ENCODE measurements around the gene SLC12A2. TPM values are rescaled to one million over a fixed set of nuclear protein-coding genes. Genes with fewer than 3 reads are reported as not detected.

SLC12A2 gene
- total and polyA plus RNA-seq, 7 donors, result 1.7 to 25.8 (median 11.7) TPM

GRCh38 chr5:128216860-128217531 is 133.4 kb downstream of the SLC12A2 start:
- 37 to 48% (median 39%) methylated on average over 15 of the region's 15 CpGs for WGBS, 3 donors
- no peak overlapping the region for H3K27ac ChIP-seq
- TF ChIP-seq CTCF (IDR thresholded peaks at IDR 0.05), result no peak

DNA sequence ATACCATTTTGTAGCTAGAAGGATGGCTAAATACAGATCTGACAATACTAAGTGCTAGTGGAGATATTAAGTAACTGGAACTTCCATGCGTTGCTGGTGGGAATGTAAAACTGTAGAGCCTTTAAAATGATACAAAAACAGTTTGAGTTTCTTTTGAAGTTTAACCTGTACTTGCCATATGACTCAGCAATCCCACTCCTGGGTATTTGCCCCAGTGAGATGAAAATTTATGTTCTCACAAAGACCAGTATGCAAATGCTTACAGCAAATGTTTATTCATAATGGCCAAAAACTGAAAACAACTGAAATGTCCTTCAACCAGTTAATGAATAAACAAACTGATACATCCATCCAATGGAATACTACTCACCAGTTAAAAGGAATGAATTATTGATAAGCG is 137.3 kb downstream of the SLC12A2 start:
- no peaks in the 10 kb centered on the region for H3K27me3 ChIP-seq (ENCODE audit: insufficient read depth in 3 of 3, low read length in 2 of 3)
- no peak overlapping the region for H3K4me3 ChIP-seq
- H3K27ac ChIP-seq, result no peak overlapping the region
- no peak for DNase-seq
- H3K36me3 ChIP-seq (ENCODE audit: insufficient read depth in 1 of 2, low read depth in 1 of 2), result no peaks in the 10 kb centered on the region
- no peaks in the 10 kb centered on the region for H3K9me3 ChIP-seq
- intact Hi-C loops (cut with DNase I), result no loop called here
- TF ChIP-seq CTCF (IDR thresholded peaks at IDR 0.05), result no peak
- no peak for ATAC-seq
- no peaks in the 10 kb centered on the region for H3K4me1 ChIP-seq
- 93 to 99% (median 94%) methylated on average over 2 of the region's 2 CpGs for WGBS, 3 donors

More at GRCh38 chr5:128216860-128217531, 133.4 kb downstream of the SLC12A2 start:
- no peaks in the 10 kb centered on the region for H3K36me3 ChIP-seq (ENCODE audit: insufficient read depth in 1 of 2, low read depth in 1 of 2)
- intact Hi-C loops (cut with DNase I), result loop anchor here in 1 of 2 donors (10.0 kb wide), 1 partner anchor 458 kb away; no protein-coding TSS in a partner anchor
- no peaks in the 10 kb centered on the region for H3K27me3 ChIP-seq (ENCODE audit: insufficient read depth in 3 of 3, low read length in 2 of 3)
- H3K9me3 ChIP-seq, result no peaks in the 10 kb centered on the region
- H3K4me3 ChIP-seq, result no peak overlapping the region
- DNase-seq (peak in 1 of 2 donors; percentile 15), ATAC-seq (peak; percentile 56 to 90 (median 68))
- no peaks in the 10 kb centered on the region for H3K4me1 ChIP-seq

- intact Hi-C loops (cut with DNase I), result no loop called here
- no peaks in the 10 kb centered on the region for H3K36me3 ChIP-seq (ENCODE audit: insufficient read depth in 1 of 2, low read depth in 1 of 2)
Observed at GRCh38 chr5:128224336-128224735, 140.8 kb downstream of the SLC12A2 start.

GRCh38 chr5:128225245-128226030 is 141.9 kb downstream of the SLC12A2 start:
- H3K4me3 ChIP-seq, result no peak overlapping the region
- H3K4me1 ChIP-seq, result no peaks in the 10 kb centered on the region
- no peaks in the 10 kb centered on the region for H3K27me3 ChIP-seq (ENCODE audit: insufficient read depth in 3 of 3, low read length in 2 of 3)
- intact Hi-C loops (cut with DNase I), result no loop called here
- ATAC-seq, result no peak
- no peak for DNase-seq
- H3K36me3 ChIP-seq (ENCODE audit: insufficient read depth in 1 of 2, low read depth in 1 of 2), result no peaks in the 10 kb centered on the region
- 60 to 92% (median 64%) methylated on average over 2 of the region's 2 CpGs for WGBS, 3 donors
- no peaks in the 10 kb centered on the region for H3K9me3 ChIP-seq
- no peak overlapping the region for H3K27ac ChIP-seq
- no peak for TF ChIP-seq CTCF (IDR thresholded peaks at IDR 0.05)

More at GRCh38 chr5:128224336-128224735, 140.8 kb downstream of the SLC12A2 start:
- TF ChIP-seq CTCF (IDR thresholded peaks at IDR 0.05), result no peak
- H3K27me3 ChIP-seq (ENCODE audit: insufficient read depth in 3 of 3, low read length in 2 of 3), result no peaks in the 10 kb centered on the region
- no peak overlapping the region for H3K4me3 ChIP-seq
- no peaks in the 10 kb centered on the region for H3K9me3 ChIP-seq
- DNase-seq, result no peak
- no peak for ATAC-seq
- H3K27ac ChIP-seq, result no peak overlapping the region
- WGBS, 3 donors, result 76 to 88% (median 86%) methylated on average over 1 of the region's 1 CpG
- H3K4me1 ChIP-seq, result no peaks in the 10 kb centered on the region
